GM19238 (cell line): ENCODE measurements around the gene MT1HL1.
"Not testable (repeated sequence)": the region's sequence is repeated elsewhere in the genome, so short reads cannot be mapped to it uniquely, and the experiment has no call there.

Experiments used
- DNase-seq: peaks from one replicate; pipeline ENCODE4 v3.0.0; 2011; ENCODE audit warnings: low spot score; ENCODE audit not compliant: insufficient read length

Gene MT1HL1

DNA sequence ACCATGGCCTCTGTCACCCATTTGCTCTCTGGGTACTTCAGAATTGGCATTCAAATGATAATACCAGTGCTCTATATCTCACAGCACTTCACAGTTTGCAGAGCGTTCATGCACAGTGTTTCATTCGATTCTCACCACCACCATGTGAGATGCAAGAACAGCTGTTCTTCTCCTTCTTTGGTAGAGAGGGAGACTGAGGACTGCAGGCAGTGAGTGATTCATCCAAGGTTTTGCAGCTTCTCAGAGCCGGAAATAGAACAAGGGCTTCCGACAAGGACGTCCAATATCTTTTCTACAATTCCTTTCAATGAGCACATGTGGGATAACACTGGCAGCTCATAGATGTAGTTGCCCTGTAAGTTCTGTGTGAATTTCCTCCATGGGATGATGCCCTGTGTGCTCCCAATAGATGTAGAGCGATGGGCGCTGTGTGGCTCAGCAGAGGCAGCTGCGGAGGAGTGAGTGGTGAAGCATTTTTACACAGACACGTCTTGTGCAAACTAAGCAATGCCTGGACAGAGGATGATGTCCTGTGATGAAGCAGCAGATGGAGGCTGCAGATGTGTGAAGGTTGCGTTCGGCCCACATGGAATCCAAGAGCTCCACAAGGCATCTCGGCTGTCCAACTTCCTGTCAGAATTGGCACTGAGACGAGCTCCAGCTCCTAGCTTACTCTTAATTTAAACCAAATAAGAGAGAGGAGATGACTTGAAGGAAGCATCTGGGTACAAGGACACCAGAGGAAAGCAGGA, 24.9 kb downstream of the MT1HL1 start:
- no peak for DNase-seq

DNA sequence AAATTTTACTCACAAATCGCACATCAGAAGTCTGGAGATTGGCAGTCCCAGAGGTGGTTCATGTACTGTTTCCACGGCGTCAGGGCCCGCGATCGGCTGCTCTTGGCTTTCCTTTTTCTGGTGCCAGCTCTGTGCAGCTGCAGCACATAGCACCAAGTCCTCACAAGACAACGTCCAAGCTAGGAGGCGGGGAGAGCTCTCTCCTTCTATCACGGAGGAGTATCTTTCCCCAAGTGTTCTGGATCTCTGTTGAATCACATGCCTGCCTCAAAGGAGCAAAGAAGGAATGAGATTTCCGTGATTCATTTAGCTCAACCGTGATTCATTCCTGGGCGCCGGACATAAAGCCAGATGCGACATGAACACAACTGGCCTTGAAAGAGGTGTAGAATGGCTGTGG, 25.5 kb downstream of the MT1HL1 start:
- no peak for DNase-seq

DNA sequence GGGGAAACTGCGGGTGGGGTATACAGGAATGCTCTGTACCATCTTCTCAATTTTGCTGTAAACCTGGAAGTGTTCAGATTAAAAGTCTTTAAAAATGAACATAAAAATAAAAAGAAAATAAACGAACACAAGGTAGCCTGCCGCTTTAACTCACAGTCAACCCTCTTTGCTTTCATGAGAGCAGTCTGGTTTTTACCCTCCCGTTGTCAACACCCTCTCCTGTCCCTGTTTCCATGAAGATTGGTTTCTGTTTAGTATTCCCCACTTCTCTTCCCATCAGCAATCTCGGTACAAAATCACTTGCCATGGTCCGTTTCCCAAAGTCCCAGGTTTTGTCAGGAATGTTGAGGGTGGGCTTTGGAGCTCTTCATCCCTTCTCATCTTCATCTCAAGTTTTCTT, 28.8 kb downstream of the MT1HL1 start:
- DNase-seq = no peak

DNA sequence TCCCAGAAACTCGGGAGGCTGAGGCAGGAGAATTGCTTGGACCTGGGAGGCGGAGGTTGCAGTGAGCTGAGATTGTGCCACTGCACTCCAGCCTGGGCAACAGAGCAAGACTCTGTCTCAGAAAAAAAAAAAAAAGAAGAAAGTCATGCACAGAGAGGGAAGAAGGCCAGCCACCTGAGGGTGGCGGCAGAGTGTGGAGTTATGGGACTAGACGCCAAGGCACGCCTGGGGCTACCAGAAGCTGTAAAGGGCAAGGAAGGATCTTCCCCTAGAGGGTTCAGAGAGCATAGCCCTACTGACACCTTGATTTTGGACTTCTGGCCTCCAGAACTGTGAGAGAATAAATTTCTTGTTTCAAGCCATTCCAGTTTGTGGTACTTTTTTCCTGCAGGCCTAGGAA, 30.2 kb downstream of the MT1HL1 start:
- DNase-seq = not testable (repeated sequence)

DNA sequence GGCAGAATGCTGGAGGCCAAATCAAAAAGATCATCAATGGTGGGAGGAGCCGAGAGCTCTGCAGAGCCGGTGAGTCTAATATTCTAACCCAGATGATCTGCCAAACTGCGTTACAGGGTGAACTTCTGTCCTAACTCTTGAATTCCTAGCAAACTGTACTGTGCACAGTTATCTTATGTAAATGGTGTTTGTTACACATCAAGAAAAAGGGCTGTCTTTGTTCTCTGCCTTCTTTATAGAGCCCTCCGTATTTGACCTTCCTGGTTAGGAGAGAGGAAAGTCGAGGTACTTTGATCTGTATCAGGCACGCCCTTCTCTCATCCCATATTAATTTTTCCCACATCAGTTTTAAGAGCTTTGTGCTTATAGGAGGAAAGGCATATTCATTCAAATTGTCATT, 37.6 kb downstream of the MT1HL1 start:
- DNase-seq = no peak

DNA sequence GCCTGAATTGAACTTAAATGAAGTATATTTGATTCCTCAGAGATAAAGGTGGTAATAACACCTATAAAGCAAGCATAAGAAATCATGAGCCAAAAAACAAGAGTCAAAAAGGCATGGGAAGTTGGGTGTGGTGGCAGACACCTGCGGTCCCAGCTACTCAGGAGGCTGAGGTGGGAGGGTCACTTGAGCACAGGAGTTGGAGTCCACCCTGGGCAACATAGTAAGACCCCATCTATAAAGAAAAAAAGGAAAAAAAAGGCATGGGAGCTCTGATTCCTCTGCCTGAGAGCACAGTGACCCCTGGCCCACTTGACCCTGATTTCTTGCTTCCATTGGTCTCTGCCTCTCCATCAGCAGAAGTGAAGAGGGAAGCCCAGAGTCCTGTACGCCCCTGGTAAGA, 40.3 kb downstream of the MT1HL1 start:
- no peak for DNase-seq

DNA sequence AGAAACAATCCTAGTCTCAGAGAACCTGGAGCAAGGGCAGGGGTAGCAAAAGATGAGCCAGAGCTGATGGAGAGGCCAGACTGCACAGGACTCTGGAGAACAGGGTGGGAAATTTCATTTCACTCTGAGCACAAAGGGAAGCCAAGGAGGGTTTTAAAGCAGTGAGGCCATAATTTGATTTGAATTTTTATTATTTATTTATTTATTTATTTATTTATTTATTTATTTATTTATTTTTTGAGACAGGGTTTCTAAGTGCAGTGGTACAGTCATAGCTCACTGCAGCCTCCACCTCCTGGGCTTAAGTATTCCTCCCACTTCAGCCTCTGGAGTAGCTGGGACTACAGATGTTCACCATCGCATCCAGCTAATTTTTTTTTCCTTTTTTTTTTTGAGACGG, 45.1 kb downstream of the MT1HL1 start:
- no peak for DNase-seq

DNA sequence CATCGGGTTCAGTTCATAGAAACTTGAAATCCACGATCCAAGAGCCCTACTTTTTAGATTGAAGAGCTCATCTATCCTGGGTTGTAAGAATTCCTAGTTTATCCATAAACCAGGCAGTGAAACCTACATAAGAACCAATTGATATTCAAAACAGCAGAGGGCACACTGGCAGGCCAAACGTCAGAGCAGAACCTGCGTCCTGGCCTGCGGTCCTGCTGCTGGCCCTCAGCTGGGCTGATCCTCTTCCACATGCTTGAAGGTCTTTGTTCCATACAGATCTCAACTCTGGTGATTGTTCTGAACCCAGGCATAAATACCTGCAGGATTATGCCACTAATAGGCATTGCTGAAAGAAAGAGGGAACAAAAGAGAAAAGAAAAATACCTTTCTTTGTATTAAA, 47.0 kb downstream of the MT1HL1 start:
- DNase-seq = no peak
